K562 (cell line): ENCODE measurements around the gene ZNF438. TPM values are rescaled to one million over a fixed set of nuclear protein-coding genes. Genes with fewer than 3 reads are reported as not detected.

ENCODE experiments used
- ATAC-seq: fragments of 200-7000 bp; cut with Tn5 transposase; 3 replicates; pipeline ENCODE4 v1.9.1; 2020; ENCODE audit warnings: moderate library complexity
- BruUV-seq: library from RNA; stranded (reverse); fragments of 400-500 nt; replicated peaks from 2 replicates; lab custom pipeline; 2021; lab: Mats Ljungman, UMichigan
- CTCF ChIA-PET: fragments of 300-600 bp; formaldehyde crosslinking; extraction: SDS; loops from one replicate; lab custom pipeline; 2021; ENCODE audit warnings: low intra/inter-chr PET ratio; lab: Yijun Ruan, JAX
- POLR2A ChIA-PET: fragments of 300-600, 350-650 bp; sonication (Branson Sonifier 250); formaldehyde crosslinking; extraction: SDS; loops from one replicate; lab custom pipeline; 2021; ENCODE audit warnings: antibody characterized with exemption, inconsistent platforms; lab: Yijun Ruan, JAX
- DNase-seq, 4 experiments: peaks; one replicate each; pipeline versions ENCODE4 v3.0.0 to v3.0.0-alpha.2; 2011 to 2018; ENCODE audit warnings: low spot score in 3 of 4, mixed read lengths in 3 of 4; ENCODE audit errors: extremely low read depth in 1 of 4
- FAIRE-seq: peaks from 2 replicates; lab custom pipeline; 2011; peaks lifted over from hg19 to GRCh38; lab: Jason Lieb, UNC
- H2AFZ ChIP-seq: 2 replicates; pipeline ENCODE4 v1.6.0; 2011; ENCODE audit warnings: low read depth, low read length, control low read depth, inconsistent platforms
- H3K27ac ChIP-seq: fragments of 200-600 bp; 3 replicates; pipeline ENCODE4 v1.8.0; 2011; ENCODE audit warnings: low read depth, mild to moderate bottlenecking, control low read depth, inconsistent platforms, low read length, moderate library complexity, mixed read lengths; ENCODE audit errors: extremely low read depth
- H3K27me3 ChIP-seq, 2 experiments: fragments of 300-600 bp in 1 of 2; 2 replicates in 1 of 2; 3 replicates in 1 of 2; pipeline versions ENCODE4 v1.6.0 to v1.8.0; 2011; ENCODE audit warnings: inconsistent platforms in 2 of 2, low read length in 2 of 2, mild to moderate bottlenecking in 1 of 2, mixed read lengths in 1 of 2, moderate library complexity in 1 of 2; ENCODE audit not compliant: control insufficient read depth in 2 of 2, insufficient read depth in 2 of 2
- H3K36me3 ChIP-seq: fragments of 300-600 bp; 3 replicates; pipeline ENCODE4 v1.8.0; 2011; ENCODE audit warnings: mild to moderate bottlenecking, low read length, inconsistent platforms; ENCODE audit not compliant: control insufficient read depth, insufficient read depth
- H3K4me1 ChIP-seq, 2 experiments: fragments of 200-600 bp in 1 of 2; replicated peaks in 1 of 2; 2 replicates in 1 of 2; 3 replicates in 1 of 2; pipeline versions ENCODE4 v1.5.1 to v1.8.0; 2011; ENCODE audit warnings: inconsistent platforms in 2 of 2, low read length in 2 of 2, mild to moderate bottlenecking in 1 of 2, mixed read lengths in 1 of 2, moderate library complexity in 1 of 2; ENCODE audit not compliant: control insufficient read depth in 2 of 2, insufficient read depth in 2 of 2
- H3K4me2 ChIP-seq: 2 replicates; pipeline ENCODE4 v1.6.1; 2011; ENCODE audit warnings: low read length, control low read depth, inconsistent platforms, mixed read lengths; ENCODE audit not compliant: insufficient read depth
- H3K4me3 ChIP-seq: fragments of 200-600 bp; sonication (generic), shearing (Covaris generic); 2 replicates; pipeline ENCODE4 v1.5.1; 2016; ENCODE audit warnings: control low read depth, inconsistent platforms
- H3K79me2 ChIP-seq: fragments of 200-600 bp; 3 replicates; pipeline ENCODE4 v1.8.0; 2011; ENCODE audit warnings: low read length, inconsistent platforms; ENCODE audit not compliant: control insufficient read depth, insufficient read depth
- H3K9ac ChIP-seq, 2 experiments: 2 replicates each; pipeline versions ENCODE4 v1.6.0 to v1.6.1; 2011; ENCODE audit warnings: low read depth in 2 of 2, low read length in 2 of 2, control low read depth in 1 of 2, inconsistent platforms in 1 of 2, mild to moderate bottlenecking in 1 of 2, mixed read lengths in 1 of 2; ENCODE audit not compliant: insufficient read depth in 1 of 2
- H3K9me1 ChIP-seq: one replicate; pipeline ENCODE4 v1.6.0; 2011; ENCODE audit warnings: inconsistent platforms, mild to moderate bottlenecking, low read length, moderate library complexity; ENCODE audit not compliant: control insufficient read depth, insufficient read depth
- H3K9me3 ChIP-seq: replicated peaks from 2 replicates; pipeline ENCODE4 v1.5.1; 2011; ENCODE audit warnings: low read depth, low read length, inconsistent platforms; ENCODE audit not compliant: control insufficient read depth, insufficient read depth
- H4K20me1 ChIP-seq: replicated peaks from 2 replicates; pipeline ENCODE4 v1.6.1; 2011; ENCODE audit warnings: low read length, inconsistent platforms, mixed read lengths; ENCODE audit not compliant: control insufficient read depth, insufficient read depth
- CREB1 ChIP-seq, 2 experiments: sonication (generic) in 1 of 2; formaldehyde crosslinking in 1 of 2; IDR thresholded peaks; 2 replicates each; pipeline versions ENCODE4 v1.6.1 to v1.8.0; 2012 to 2022; ENCODE audit warnings: inconsistent platforms in 1 of 2, mild to moderate bottlenecking in 1 of 2, missing genetic modification reagents in 1 of 2, moderate library complexity in 1 of 2
- E2F4 ChIP-seq: sonication (generic); formaldehyde crosslinking; IDR thresholded peaks from 2 replicates; pipeline ENCODE4 v1.8.0; 2022; ENCODE audit warnings: mild to moderate bottlenecking, low read depth, missing genetic modification reagents
- ETV6 ChIP-seq, 3 experiments: fragments of 150-350 bp in 1 of 3; sonication (generic) in 1 of 3; formaldehyde crosslinking in 1 of 3; IDR thresholded peaks; 2 replicates each; pipeline versions ENCODE4 v1.6.1 to v1.8.0; 2014 to 2022; ENCODE audit warnings: borderline replicate concordance in 2 of 3, low read depth in 2 of 3, antibody characterized with exemption in 1 of 3, low read length in 1 of 3, mild to moderate bottlenecking in 1 of 3, missing genetic modification reagents in 1 of 3
- FOXJ2 ChIP-seq: fragments of 200-800 bp; sonication (Bioruptor generic); IDR thresholded peaks from 2 replicates; pipeline ENCODE4 v1.6.1; 2016; ENCODE audit warnings: missing genetic modification characterization, missing compliant biosample characterization
- HNRNPLL ChIP-seq: fragments of 200-400 bp; formaldehyde crosslinking; IDR thresholded peaks from 2 replicates; pipeline ENCODE4 v1.6.1; 2017; ENCODE audit warnings: low read length, low read depth, mild to moderate bottlenecking; ENCODE audit not compliant: poor library complexity, severe bottlenecking
- ID3 ChIP-seq, 2 experiments: fragments of 250-450 bp in 1 of 2; fragments of 450-650 bp in 1 of 2; sonication (Bioruptor Pico) in 1 of 2; IDR thresholded peaks; 2 replicates each; pipeline versions ENCODE4 v1.6.1 to v1.8.0; 2016 to 2021; ENCODE audit warnings: mild to moderate bottlenecking in 2 of 2, moderate library complexity in 2 of 2, missing compliant biosample characterization in 1 of 2, missing genetic modification characterization in 1 of 2
- SETDB1 ChIP-seq: IDR thresholded peaks from one replicate; pipeline ENCODE4 v1.6.1; 2012; ENCODE audit warnings: low read length, control low read depth, inconsistent platforms
- SMARCA4 ChIP-seq: fragments of 450-650 bp; IDR thresholded peaks from 2 replicates; pipeline ENCODE4 v1.6.1; 2016
- ZFP1 ChIP-seq: fragments of 450-650 bp; formaldehyde crosslinking; IDR thresholded peaks from 2 replicates; pipeline ENCODE4 v1.4.0; 2020; ENCODE audit warnings: mild to moderate bottlenecking, mixed read lengths
- ZNF143 ChIP-seq: sonication (generic); formaldehyde crosslinking; IDR thresholded peaks from 2 replicates; pipeline ENCODE4 v1.9.0; 2022; ENCODE audit warnings: mild to moderate bottlenecking, missing genetic modification reagents
- WGBS: fragments of 100-300 bp; shearing (Covaris generic); methylation state at CpG from one replicate; pipeline ENCODE4 v1.1.6; 2016; ENCODE audit warnings: low coverage, mixed read lengths; ENCODE audit not compliant: insufficient coverage; ENCODE audit errors: missing lambda C conversion rate; 5-methylcytosine and 5-hydroxymethylcytosine counted together
- in situ Hi-C: fragments of 300-500 bp; cut with MboI; formaldehyde crosslinking; loops from 4 replicates; pipeline ENCODE4 v1.15.0; 2018; ENCODE audit warnings: inconsistent platforms, mixed read lengths
- intact Hi-C: fragments of 100-400 bp; cut with micrococcal nuclease; formaldehyde crosslinking; loops from 2 replicates; pipeline ENCODE4 v1.14.2; 2022
- polyA plus RNA-seq, 8 experiments: library from polyadenylated mRNA; depleted of rRNA in 4 of 8; stranded (reverse) in 5 of 8; unstranded in 3 of 8; fragments of >200 nt; fragmentation: Nextera tagmentation in 2 of 8; fragmentation: Illumina TruSeq in 1 of 8; extraction: Ambion mirVana in 2 of 8; extraction: Trizol in 1 of 8; gene quantifications; 2 replicates each; pipeline versions ENCODE4 v1.2.1 to v1.2.3, GENCODE V29; 2011 to 2014; ENCODE audit warnings: inconsistent platforms in 1 of 8, missing spikeins in 1 of 8
- total RNA-seq, 7 experiments: library from RNA; depleted of rRNA in 6 of 7; stranded (reverse); fragments of >200 nt in 6 of 7; fragmentation: Illumina TruSeq in 2 of 7; extraction: Trizol in 2 of 7; gene quantifications; 2 replicates each; pipeline versions ENCODE4 v1.2.1 to v1.2.3, GENCODE V29; 2011 to 2021; ENCODE audit warnings: low replicate concordance in 1 of 7

Gene ZNF438
- total and polyA plus RNA-seq, 9 of the 15 experiments (the other 6 are each of a cell fraction or from before 2014, with no cell fraction given) = 0.45 to 1.5 (median 0.91) TPM

- H3K9me3 ChIP-seq = no peaks in the 10 kb centered on the region
- intact Hi-C loops = no loop called here
- H3K36me3 ChIP-seq = no peaks in the 10 kb centered on the region
- no peak overlapping the region for H3K9ac ChIP-seq
- H2AFZ ChIP-seq = peak overlapping the region; percentile 8; the same call in 1 of the 2 replicates
- in situ Hi-C loops = no loop called here
- no peaks in the 10 kb centered on the region for H3K27me3 ChIP-seq
- 5% methylated on average over 8 of the region's 8 CpGs for WGBS
- H3K27ac ChIP-seq = no peak overlapping the region
- no peak for TF ChIP-seq SETDB1
- TF ChIP-seq SMARCA4 = no peak
- TF ChIP-seq ETV6 (IDR thresholded peaks at IDR 0.05; ENCODE audit: borderline replicate concordance in 1 of 2, low read depth in 2 of 2, low read length in 1 of 2) = no peak
- no peak for TF ChIP-seq ETV6 (CRISPR knock-in tag; IDR thresholded peaks at IDR 0.05; ENCODE audit: borderline replicate concordance)
- no peak for TF ChIP-seq ZNF143 (CRISPR knock-in tag)
- TF ChIP-seq ID3 (CRISPR knock-in tag; IDR thresholded peaks at IDR 0.05) = no peak
- no peak for TF ChIP-seq ID3 (tag; IDR thresholded peaks at IDR 0.05)
- no peak for TF ChIP-seq HNRNPLL
- no peak for TF ChIP-seq FOXJ2 (tag)
- TF ChIP-seq ZFP1 (CRISPR knock-in tag) = no peak
- no peak for TF ChIP-seq CREB1 (IDR thresholded peaks at IDR 0.05)
- no peak for TF ChIP-seq CREB1 (CRISPR knock-in tag; IDR thresholded peaks at IDR 0.05)
- TF ChIP-seq E2F4 (CRISPR knock-in tag) = no peak
- no peak for DNase-seq
- no peaks in the 10 kb centered on the region for H3K4me1 ChIP-seq
- H4K20me1 ChIP-seq = no peaks in the 10 kb centered on the region
- ATAC-seq = no peak
- H3K79me2 ChIP-seq = no peaks in the 10 kb centered on the region
- POLR2A ChIA-PET = no interaction called here
- FAIRE-seq = no peak
- no peak overlapping the region for H3K4me2 ChIP-seq
- H3K4me3 ChIP-seq = no peak overlapping the region
- BruUV-seq = no TSS peak
- CTCF ChIA-PET = no interaction called here
- H3K9me1 ChIP-seq = no peaks in the 10 kb centered on the region
These were observed 54.3 kb downstream of the ZNF438 start for GRCh38 chr10:30977385-30977784.
